ENCODE data around the gene PPP6R2.
"Not testable (repeated sequence)": the region's sequence is repeated elsewhere in the genome, so short reads cannot be mapped to it uniquely, and the experiment has no call there.

The PPP6R2 gene

GRCh38 chr22:50334433-50334832, 8.7 kb upstream of the PPP6R2 start:
- not testable (repeated sequence) for H3K4me1 Mint-ChIP-seq, DNase-seq, H3K9me3 Mint-ChIP-seq, H3K27ac Mint-ChIP-seq, H3K36me3 Mint-ChIP-seq, H3K4me3 Mint-ChIP-seq
- CTCF ChIA-PET: interaction anchor here (0.8 kb wide), 1 partner anchor 58 kb away, joined by 3 read pairs; no protein-coding TSS in a partner anchor
- H3K27me3 Mint-ChIP-seq: peaks cover 15% of the 10 kb centered on the region

DNA sequence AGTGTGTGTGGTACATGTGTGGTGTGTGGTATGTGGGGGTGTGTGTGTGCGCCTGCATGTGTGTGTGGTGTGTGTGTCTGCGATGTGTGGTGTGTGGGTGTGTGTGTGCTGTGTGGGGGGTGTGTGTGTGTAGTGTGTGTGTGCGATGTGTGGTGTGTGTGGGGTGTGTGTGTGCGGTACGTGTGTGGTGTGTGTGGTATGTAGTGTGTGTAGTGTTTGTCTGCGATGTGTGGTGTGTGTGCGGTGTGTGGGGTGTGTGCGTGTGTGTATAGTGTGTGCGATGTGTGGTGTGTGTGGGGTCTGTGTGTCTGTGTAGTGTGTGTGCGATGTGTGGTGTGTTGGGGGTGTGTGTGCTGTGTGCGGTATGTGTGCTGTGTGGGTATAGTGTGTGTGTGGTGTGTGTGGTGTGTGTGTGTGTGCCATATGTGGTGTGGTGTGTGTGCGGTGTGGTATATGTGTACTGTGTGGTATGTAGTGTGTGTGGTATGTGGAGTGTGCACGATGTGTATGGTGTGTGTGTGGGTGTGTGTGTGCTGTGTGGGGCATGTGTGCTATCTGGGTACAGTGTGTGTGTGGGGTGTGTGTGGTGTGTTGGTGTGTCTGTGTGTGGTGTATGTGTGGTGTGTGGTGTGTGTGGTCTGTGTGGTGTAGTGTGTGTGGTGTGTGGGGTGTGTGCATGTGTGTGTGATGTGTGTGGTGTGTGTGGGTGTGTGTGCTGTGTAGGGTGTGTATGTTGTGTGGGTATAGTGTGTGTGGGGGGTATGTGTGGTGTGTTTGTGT, 5.7 kb upstream of the PPP6R2 start:
- peaks cover 12% of the 10 kb centered on the region for H3K4me1 Mint-ChIP-seq
- H3K9me3 Mint-ChIP-seq: no peaks in the 10 kb centered on the region
- no peak overlapping the region for H3K27ac Mint-ChIP-seq
- CTCF ChIA-PET: interaction anchor here (1.1 kb wide), 1 partner anchor 10 kb away, joined by 3 read pairs; the partner anchor contains the start of gene DENND6B
- no peaks in the 10 kb centered on the region for H3K27me3 Mint-ChIP-seq
- no peaks in the 10 kb centered on the region for H3K36me3 Mint-ChIP-seq
- no peak for DNase-seq
- H3K4me3 Mint-ChIP-seq: no peak overlapping the region

DNA sequence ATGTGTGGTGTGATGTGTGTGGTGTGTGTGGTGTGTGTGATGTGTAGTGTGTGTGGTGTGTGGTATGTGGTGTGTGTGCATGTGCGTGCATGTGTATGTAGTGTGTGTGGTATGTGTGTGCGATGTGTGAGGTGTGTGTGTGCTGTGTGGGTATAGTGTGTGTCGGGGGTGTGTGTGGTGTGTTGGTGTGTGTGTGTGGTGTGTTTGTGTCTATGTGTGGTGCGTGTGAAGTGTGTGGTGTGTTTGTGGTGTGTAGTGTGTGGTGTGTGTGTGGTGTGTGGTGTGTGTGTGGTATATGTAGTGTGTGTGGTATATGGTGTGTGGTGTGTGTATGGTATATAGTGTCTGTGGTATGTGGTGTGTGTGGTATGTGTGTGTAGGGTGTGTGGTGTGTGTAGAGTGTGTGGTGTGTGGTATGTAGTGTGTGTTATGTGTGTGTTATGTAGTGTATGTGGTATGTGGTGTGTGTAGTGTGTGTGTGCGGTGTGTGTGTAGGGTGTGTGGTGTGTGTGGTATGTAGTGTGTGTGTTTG, 5.0 kb upstream of the PPP6R2 start:
- H3K27me3 Mint-ChIP-seq: no peaks in the 10 kb centered on the region
- H3K27ac Mint-ChIP-seq: no peak overlapping the region
- H3K4me1 Mint-ChIP-seq: peaks cover 14% of the 10 kb centered on the region
- no peaks in the 10 kb centered on the region for H3K9me3 Mint-ChIP-seq
- H3K4me3 Mint-ChIP-seq: no peak overlapping the region
- CTCF ChIA-PET: no interaction called here
- no peaks in the 10 kb centered on the region for H3K36me3 Mint-ChIP-seq
- no peak for DNase-seq

DNA sequence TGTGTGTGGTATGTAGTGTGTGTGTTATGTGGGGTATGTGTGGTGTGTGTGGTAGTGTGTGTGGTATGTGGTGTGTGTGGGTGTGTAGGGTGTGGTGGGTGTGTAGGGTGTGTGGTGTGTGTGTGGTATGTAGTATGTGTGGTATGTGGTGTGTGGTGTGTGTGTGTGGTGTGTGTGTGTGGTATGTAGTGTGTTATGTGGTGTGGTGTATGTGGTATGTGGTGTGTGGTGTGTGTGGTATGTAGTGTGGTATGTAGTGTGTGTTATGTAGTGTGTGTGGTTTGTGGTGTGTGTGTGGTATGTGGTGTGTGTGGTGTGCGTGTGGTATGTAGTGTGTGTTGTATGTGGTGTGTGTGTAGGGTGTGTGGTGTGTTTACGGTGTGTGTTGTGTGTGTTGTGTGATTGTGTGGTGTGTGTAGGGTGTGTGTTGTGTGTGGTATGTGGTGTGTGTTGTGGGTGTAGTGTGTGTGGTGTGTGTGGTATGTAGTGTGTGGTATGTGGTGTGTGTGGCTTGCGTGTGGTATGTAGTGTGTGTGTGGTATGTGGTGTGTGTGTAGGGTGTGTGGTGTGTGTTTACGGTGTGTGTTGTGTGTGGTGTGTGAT, 4.2 kb upstream of the PPP6R2 start:
- Mint-ChIP-seq H3K4me3 (no peak overlapping the region), H3K4me1 (peaks cover 14% of the 10 kb centered on the region), H3K36me3 (no peaks in the 10 kb centered on the region), H3K27me3 (no peaks in the 10 kb centered on the region), H3K9me3 (no peaks in the 10 kb centered on the region), H3K27ac (no peak overlapping the region)
- DNase-seq: no peak
- CTCF ChIA-PET: no interaction called here

GRCh38 chr22:50339945-50340879, 2.9 kb upstream of the PPP6R2 start:
- Mint-ChIP-seq H3K27ac (no peak overlapping the region), H3K36me3 (no peaks in the 10 kb centered on the region), H3K4me3 (no peak overlapping the region), H3K4me1 (peaks cover 14% of the 10 kb centered on the region), H3K9me3 (no peaks in the 10 kb centered on the region), H3K27me3 (no peaks in the 10 kb centered on the region)
- DNase-seq: peak; percentile 43
- CTCF ChIA-PET: interaction anchor here (0.9 to 2.7 kb wide), 5 partner anchors 18 to 99 kb away, joined by 4 to 30 read pairs (median 11); partner anchors contain the start of gene HDAC10

DNA sequence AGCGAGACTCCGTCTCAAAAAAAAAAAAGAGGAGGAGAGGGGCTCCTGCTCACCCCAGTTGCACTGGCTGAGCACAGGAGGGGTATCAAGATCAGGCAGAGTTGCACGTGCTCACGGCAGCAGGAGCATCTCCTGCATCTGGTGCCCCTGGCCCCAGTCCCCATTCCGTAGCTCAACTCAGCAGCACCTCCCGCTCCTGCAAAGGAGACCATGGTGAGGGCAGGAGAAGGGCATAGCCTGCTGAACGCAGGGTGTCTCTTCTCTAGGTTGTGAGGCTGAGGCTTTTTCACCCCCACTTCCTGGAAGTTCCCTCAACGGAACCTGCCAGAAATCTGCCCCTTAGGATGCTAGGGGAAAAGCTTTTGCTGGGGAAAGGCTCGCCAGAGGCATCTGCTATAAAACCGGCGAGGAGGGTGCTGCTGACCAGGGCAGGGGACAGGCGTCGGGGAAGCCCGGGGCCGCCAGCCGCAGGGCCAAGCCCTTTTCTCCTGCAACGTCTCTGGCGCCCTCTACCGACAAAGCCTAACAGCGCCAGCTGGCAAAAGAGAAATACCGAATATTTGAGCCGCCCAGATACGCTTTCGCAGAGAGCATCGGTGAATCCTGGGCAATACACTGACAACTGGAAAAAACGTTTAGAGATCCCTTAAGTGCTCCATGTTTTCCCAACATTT, 1.0 kb upstream of the PPP6R2 start:
- peaks cover 14% of the 10 kb centered on the region for H3K4me1 Mint-ChIP-seq
- no peaks in the 10 kb centered on the region for H3K36me3 Mint-ChIP-seq
- no peaks in the 10 kb centered on the region for H3K27me3 Mint-ChIP-seq
- CTCF ChIA-PET: interaction anchor here (0.8 to 2.7 kb wide), 15 partner anchors 10 to 279 kb away, joined by 3 to 30 read pairs (median 5); partner anchors contain the start of genes DENND6B and HDAC10
- H3K27ac Mint-ChIP-seq: peak overlapping the region; percentile 94
- peak; percentile 93 for DNase-seq
- H3K4me3 Mint-ChIP-seq: peak overlapping the region; percentile 76
- no peaks in the 10 kb centered on the region for H3K9me3 Mint-ChIP-seq

DNA sequence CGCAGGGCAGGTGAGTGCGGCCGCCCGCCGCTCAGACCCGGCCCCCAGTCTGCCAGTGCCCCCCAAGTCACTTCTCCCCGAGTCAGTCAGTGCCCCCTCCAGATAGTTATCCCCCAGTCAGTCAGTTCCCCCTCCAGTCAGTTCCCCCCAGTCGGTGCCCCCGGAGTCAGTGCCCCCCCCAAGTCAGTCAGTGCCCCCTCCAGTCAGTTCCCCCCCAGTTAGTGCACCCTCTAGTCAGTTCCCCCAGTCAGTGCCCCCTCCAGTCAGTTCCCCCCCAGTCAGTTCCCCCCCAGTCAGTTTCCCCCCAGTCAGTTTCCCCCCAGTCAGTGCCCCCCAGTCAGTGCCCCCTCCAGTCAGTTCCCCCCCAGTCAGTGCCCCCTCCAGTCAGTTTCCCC, 411 bp downstream of the PPP6R2 start:
- H3K36me3 Mint-ChIP-seq: no peaks in the 10 kb centered on the region
- no peaks in the 10 kb centered on the region for H3K27me3 Mint-ChIP-seq
- no peak overlapping the region for H3K27ac Mint-ChIP-seq
- peaks cover 14% of the 10 kb centered on the region for H3K4me1 Mint-ChIP-seq
- H3K9me3 Mint-ChIP-seq: no peaks in the 10 kb centered on the region
- H3K4me3 Mint-ChIP-seq: peak overlapping the region; percentile 38
- DNase-seq: no peak
- CTCF ChIA-PET: interaction anchor here (0.6 kb wide), 1 partner anchor 153 kb away, joined by 4 read pairs; no protein-coding TSS in a partner anchor

GRCh38 chr22:50346470-50346869, 3.3 kb downstream of the PPP6R2 start:
- Mint-ChIP-seq H3K4me1 (peaks cover 10% of the 10 kb centered on the region), H3K4me3 (no peak overlapping the region), H3K36me3 (peaks cover 1% of the 10 kb centered on the region), H3K27me3 (no peaks in the 10 kb centered on the region), H3K9me3 (no peaks in the 10 kb centered on the region), H3K27ac (no peak overlapping the region)
- no peak for DNase-seq
- CTCF ChIA-PET: no interaction called here

- CTCF ChIA-PET: no interaction called here
- H3K4me3 Mint-ChIP-seq: no peak overlapping the region
- no peaks in the 10 kb centered on the region for H3K9me3 Mint-ChIP-seq
- peaks cover 1% of the 10 kb centered on the region for H3K36me3 Mint-ChIP-seq
- no peak overlapping the region for H3K27ac Mint-ChIP-seq
- DNase-seq: no peak
- no peaks in the 10 kb centered on the region for H3K27me3 Mint-ChIP-seq
- H3K4me1 Mint-ChIP-seq: peaks cover 5% of the 10 kb centered on the region
Observed at GRCh38 chr22:50347157-50347556, 4.0 kb downstream of the PPP6R2 start.

DNA sequence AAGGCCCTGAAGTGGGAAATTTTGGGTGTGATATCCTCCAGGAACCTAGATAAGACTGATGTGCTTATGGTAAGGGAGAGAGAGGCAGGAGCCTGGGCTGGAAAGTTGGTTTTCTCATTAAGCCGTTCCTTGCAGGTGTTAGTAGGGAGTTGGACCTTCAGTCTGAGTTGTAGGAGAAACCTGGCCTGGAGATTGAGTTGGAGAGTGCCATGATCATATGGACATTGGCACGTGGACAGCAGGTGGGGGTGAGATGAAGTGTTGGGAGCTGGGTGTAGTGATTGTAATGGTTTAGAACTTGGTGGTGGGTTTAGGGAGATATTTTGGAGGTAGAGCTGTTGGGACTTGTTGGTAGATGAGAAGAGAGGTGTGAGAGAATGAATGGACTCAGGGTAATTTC, 4.9 kb downstream of the PPP6R2 start:
- H3K4me1 Mint-ChIP-seq: no peaks in the 10 kb centered on the region
- peaks cover 6% of the 10 kb centered on the region for H3K36me3 Mint-ChIP-seq
- H3K27ac Mint-ChIP-seq: no peak overlapping the region
- no peaks in the 10 kb centered on the region for H3K9me3 Mint-ChIP-seq
- H3K4me3 Mint-ChIP-seq: no peak overlapping the region
- CTCF ChIA-PET: no interaction called here
- no peak for DNase-seq
- no peaks in the 10 kb centered on the region for H3K27me3 Mint-ChIP-seq

DNA sequence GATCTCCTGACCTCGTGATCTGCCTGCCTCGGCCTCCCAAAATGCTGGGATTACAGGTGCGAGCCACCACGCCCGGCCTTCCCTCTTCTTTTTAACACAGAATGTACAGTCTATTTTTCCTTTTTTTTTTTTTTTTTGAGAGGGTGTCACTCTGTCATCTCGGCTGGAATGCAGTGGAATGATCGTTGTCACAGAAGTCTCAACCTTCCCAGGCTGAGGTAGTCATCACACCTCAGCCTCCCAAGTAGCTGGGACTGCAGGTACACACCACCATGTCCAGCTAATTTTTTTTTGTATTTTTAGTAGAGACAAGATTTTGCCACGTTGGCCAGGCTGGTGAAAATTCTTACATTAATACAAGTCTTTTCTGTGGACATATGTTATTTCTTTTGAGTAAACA, 13.1 kb downstream of the PPP6R2 start:
- Mint-ChIP-seq H3K4me1 (peaks cover 18% of the 10 kb centered on the region), H3K27me3 (no peaks in the 10 kb centered on the region), H3K4me3 (no peak overlapping the region), H3K9me3 (no peaks in the 10 kb centered on the region), H3K27ac (no peak overlapping the region), H3K36me3 (peaks cover 27% of the 10 kb centered on the region)
- no peak for DNase-seq
- CTCF ChIA-PET: no interaction called here

DNA sequence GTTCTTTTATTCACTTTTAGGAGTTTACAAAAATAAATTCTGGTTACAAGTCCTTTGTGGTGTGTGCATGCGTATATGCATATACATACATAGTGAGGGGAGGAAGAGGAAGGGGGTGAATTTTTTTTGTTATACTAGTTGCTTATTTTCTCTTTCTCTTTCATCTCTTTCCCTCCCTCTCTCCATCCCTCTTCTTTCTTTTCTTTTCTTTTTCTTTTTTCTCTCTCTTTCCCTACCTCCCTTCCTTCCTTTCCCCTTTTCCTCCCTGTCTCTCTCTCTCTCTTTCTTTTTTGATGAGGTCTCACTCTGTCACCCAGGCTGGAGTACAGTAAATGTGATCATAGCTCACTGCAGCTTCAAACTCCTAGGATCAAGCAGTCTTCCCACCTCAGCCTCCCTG, 14.1 kb downstream of the PPP6R2 start:
- Mint-ChIP-seq H3K4me1 (peaks cover 25% of the 10 kb centered on the region), H3K9me3 (no peaks in the 10 kb centered on the region), H3K27ac (no peak overlapping the region), H3K36me3 (peaks cover 33% of the 10 kb centered on the region), H3K4me3 (no peak overlapping the region), H3K27me3 (no peaks in the 10 kb centered on the region)
- no peak for DNase-seq
- CTCF ChIA-PET: no interaction called here

GRCh38 chr22:50357756-50358155, 14.6 kb downstream of the PPP6R2 start:
- no peak for DNase-seq
- Mint-ChIP-seq H3K36me3 (peaks cover 31% of the 10 kb centered on the region), H3K4me3 (no peak overlapping the region), H3K27ac (no peak overlapping the region), H3K9me3 (no peaks in the 10 kb centered on the region), H3K4me1 (peaks cover 25% of the 10 kb centered on the region), H3K27me3 (no peaks in the 10 kb centered on the region)
- CTCF ChIA-PET: no interaction called here
